Inflammatory macrophage (primary cell): ENCODE measurements around the gene CKMT2.
"Not testable (repeated sequence)": the region's sequence is repeated elsewhere in the genome, so short reads cannot be mapped to it uniquely, and the experiment has no call there.

ENCODE experiments used
- DNase-seq, 2 donors: peaks; one replicate each; pipeline ENCODE4 v3.0.0-alpha.2; 2020 to 2022

Gene CKMT2

GRCh38 chr5:81253875-81254274 is 20.8 kb downstream of the CKMT2 start:
- no peak for DNase-seq

GRCh38 chr5:81254886-81255559 is 21.9 kb downstream of the CKMT2 start:
- DNase-seq = no peak

GRCh38 chr5:81256766-81257165 is 23.6 kb downstream of the CKMT2 start:
- no peak for DNase-seq

- not testable (repeated sequence) for DNase-seq
Measured at GRCh38 chr5:81262796-81263195, 29.7 kb downstream of the CKMT2 start.

- no peak for DNase-seq
Measured at GRCh38 chr5:81265101-81265500, 32.0 kb downstream of the CKMT2 start.

GRCh38 chr5:81268521-81269196 is 35.5 kb downstream of the CKMT2 start:
- DNase-seq = peak; percentile 76 to 84

GRCh38 chr5:81269751-81270393 is 36.8 kb downstream of the CKMT2 start:
- no peak for DNase-seq

GRCh38 chr5:81270394-81271027 is 37.4 kb downstream of the CKMT2 start:
- DNase-seq = not testable (repeated sequence)

- DNase-seq = no peak
Measured at GRCh38 chr5:81283976-81284375, 50.9 kb downstream of the CKMT2 start.

GRCh38 chr5:81286059-81286617 is 53.0 kb downstream of the CKMT2 start:
- no peak for DNase-seq

- no peak for DNase-seq
Measured at GRCh38 chr5:81288021-81288433, 54.9 kb downstream of the CKMT2 start.

GRCh38 chr5:81290146-81290545 is 57.0 kb downstream of the CKMT2 start:
- no peak for DNase-seq

- DNase-seq = no peak
Measured at GRCh38 chr5:81292130-81292529, 59.0 kb downstream of the CKMT2 start.

GRCh38 chr5:81294021-81294420 is 60.9 kb downstream of the CKMT2 start:
- DNase-seq = not testable (repeated sequence)

GRCh38 chr5:81297531-81297930 is 64.4 kb downstream of the CKMT2 start:
- no peak for DNase-seq

GRCh38 chr5:81300921-81301270 is 67.8 kb downstream of the CKMT2 start:
- DNase-seq = no peak

- peak; percentile 97 for DNase-seq
Measured at GRCh38 chr5:81301271-81302015, 68.3 kb downstream of the CKMT2 start, which contains the start of gene ZCCHC9. Gene ZCCHC9, plus strand, starts transcription at chr5:81301587. Its CDS starts 3,171 bp downstream, at chr5:81304758.

- DNase-seq = no peak
Measured at GRCh38 chr5:81302596-81302995, 69.5 kb downstream of the CKMT2 start.

GRCh38 chr5:81303563-81303962 is 70.4 kb downstream of the CKMT2 start:
- no peak for DNase-seq

GRCh38 chr5:81305785-81306184 is 72.7 kb downstream of the CKMT2 start:
- DNase-seq = peak in 1 of 2 donors; percentile 15

GRCh38 chr5:81308836-81309235 is 75.7 kb downstream of the CKMT2 start:
- DNase-seq = no peak

- no peak for DNase-seq
Measured at GRCh38 chr5:81310402-81311063, 77.4 kb downstream of the CKMT2 start.
